Measurements from ENCODE around the gene SLITRK6.

SLITRK6 gene

DNA sequence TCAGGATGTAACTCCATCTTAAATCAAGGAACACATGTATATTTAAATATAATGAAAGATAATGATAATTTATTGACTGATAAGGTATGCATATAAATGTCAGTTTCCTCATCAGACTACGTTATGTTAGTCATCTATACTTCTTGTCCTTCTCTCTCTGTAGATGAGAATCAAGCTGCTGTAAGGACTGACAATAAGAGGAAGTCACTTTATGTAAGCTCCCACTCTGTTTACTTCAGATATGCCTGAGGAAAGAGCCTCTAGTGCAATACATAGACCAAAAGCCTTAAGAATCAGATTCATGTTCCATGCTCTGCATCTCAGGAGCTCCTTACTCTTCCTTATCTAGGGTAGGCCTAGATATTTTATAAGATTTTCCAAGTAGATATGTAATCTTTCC is 9.6 kb upstream of the SLITRK6 start:
- no peak for TF ChIP-seq ZBTB7A (IDR thresholded peaks at IDR 0.05; ENCODE audit: low read depth)
- no peak for TF ChIP-seq FOXM1 (IDR thresholded peaks at IDR 0.05; ENCODE audit: borderline replicate concordance, low read depth)
- TF ChIP-seq TAF1 (IDR thresholded peaks at IDR 0.05; ENCODE audit: low read depth): no peak
- TF ChIP-seq, protein P1, sequence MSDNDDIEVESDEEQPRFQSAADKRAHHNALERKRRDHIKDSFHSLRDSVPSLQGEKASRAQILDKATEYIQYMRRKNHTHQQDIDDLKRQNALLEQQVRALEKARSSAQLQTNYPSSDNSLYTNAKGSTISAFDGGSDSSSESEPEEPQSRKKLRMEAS (IDR thresholded peaks at IDR 0.05): no peak
- no peak for TF ChIP-seq RAD21 (IDR thresholded peaks at IDR 0.05; ENCODE audit: low read depth)
- TF ChIP-seq YY1 (IDR thresholded peaks at IDR 0.05; ENCODE audit: low read depth): no peak
- no peak for TF ChIP-seq EP300 (IDR thresholded peaks at IDR 0.05; ENCODE audit: borderline replicate concordance)

DNA sequence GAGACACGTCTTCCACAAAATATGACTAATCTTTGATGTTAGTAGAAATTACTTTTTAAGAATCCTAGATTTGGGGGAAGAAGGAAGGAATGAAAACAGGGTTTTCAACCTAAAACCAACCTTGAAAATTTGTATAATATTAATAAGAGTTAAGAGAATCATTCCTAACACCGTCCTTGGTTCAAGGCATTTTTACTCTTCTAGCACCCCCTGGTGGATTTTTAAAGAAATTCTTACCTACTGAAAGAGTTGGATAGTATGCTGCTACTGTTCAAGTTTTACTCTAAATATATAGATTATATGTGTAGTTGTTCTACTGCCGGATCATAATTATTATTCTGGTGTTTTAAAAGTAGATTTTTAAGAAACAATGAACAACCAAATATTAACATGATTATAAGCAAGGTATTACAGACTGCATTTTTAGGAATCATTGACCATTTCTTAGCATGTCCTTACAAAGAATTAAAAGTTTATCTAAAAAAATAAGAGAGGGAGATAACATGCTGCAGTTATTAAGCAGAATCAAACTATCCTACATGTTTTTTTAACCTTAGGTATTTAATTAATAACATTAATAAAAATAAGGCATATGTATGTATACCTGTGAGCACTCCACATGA is 7.4 kb upstream of the SLITRK6 start:
- peak; percentile 80 for TF ChIP-seq RAD21 (IDR thresholded peaks at IDR 0.05; ENCODE audit: low read depth)
- no peak for TF ChIP-seq YY1 (IDR thresholded peaks at IDR 0.05; ENCODE audit: low read depth)

DNA sequence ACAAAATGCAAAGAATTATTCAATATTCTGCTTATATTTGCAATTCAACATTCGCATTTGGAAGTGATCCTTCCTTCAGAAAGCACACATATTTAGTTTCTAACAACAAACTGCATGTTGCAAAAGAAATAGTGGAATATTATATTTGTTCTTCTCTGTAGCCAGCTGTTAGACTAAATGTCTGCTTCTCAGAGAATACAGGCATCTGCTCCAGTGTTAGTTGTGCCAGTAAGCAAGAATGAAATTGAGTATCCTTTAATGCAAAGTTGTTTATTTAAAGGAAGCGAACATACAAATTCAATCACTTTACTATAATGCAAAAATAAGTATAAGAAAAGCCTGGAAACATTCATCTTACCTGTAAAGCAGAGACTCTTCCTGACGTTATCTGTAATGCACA is 663 bp downstream of the SLITRK6 start:
- TF ChIP-seq, protein P2, sequence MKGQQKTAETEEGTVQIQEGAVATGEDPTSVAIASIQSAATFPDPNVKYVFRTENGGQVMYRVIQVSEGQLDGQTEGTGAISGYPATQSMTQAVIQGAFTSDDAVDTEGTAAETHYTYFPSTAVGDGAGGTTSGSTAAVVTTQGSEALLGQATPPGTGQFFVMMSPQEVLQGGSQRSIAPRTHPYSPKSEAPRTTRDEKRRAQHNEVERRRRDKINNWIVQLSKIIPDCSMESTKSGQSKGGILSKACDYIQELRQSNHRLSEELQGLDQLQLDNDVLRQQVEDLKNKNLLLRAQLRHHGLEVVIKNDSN (IDR thresholded peaks at IDR 0.05): no peak
- TF ChIP-seq TCF12 (IDR thresholded peaks at IDR 0.05; ENCODE audit: low read depth) (no peak), EP300 (IDR thresholded peaks at IDR 0.05; ENCODE audit: borderline replicate concordance) (no peak)

DNA sequence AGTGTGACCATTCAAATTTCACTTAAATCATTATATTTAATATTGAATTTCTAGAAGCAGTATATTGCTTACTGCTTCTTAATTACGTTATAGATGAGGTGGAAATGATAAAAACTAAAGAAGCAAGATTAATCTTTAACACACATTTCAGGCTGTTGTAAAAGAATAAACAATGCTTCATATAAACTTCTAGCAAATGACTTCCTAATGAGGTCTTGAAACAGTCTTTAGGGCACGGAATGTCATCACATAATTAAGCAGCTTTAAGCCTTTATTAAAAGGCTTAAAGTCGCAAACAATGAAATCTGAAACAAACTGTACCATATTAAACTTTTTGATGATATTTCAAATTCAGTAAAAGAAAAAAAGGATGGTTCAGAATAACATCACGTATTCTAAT is 1.9 kb downstream of the SLITRK6 start:
- TF ChIP-seq CEBPB (IDR thresholded peaks at IDR 0.05) (no peak), RAD21 (IDR thresholded peaks at IDR 0.05; ENCODE audit: low read depth) (no peak), TEAD4 (IDR thresholded peaks at IDR 0.05) (no peak), EGR1 (IDR thresholded peaks at IDR 0.05) (no peak), YY1 (IDR thresholded peaks at IDR 0.05; ENCODE audit: low read depth) (no peak), CREB1 (IDR thresholded peaks at IDR 0.05; ENCODE audit: low read depth) (no peak), FOXM1 (IDR thresholded peaks at IDR 0.05; ENCODE audit: borderline replicate concordance, low read depth) (no peak), ZBTB7A (IDR thresholded peaks at IDR 0.05; ENCODE audit: low read depth) (no peak), EP300 (IDR thresholded peaks at IDR 0.05; ENCODE audit: borderline replicate concordance) (no peak), TCF12 (IDR thresholded peaks at IDR 0.05; ENCODE audit: low read depth) (no peak), NFIC (IDR thresholded peaks at IDR 0.05) (no peak), TAF1 (IDR thresholded peaks at IDR 0.05; ENCODE audit: low read depth) (no peak)
- TF ChIP-seq, protein P1 (IDR thresholded peaks at IDR 0.05): no peak
- TF ChIP-seq, protein P3, sequence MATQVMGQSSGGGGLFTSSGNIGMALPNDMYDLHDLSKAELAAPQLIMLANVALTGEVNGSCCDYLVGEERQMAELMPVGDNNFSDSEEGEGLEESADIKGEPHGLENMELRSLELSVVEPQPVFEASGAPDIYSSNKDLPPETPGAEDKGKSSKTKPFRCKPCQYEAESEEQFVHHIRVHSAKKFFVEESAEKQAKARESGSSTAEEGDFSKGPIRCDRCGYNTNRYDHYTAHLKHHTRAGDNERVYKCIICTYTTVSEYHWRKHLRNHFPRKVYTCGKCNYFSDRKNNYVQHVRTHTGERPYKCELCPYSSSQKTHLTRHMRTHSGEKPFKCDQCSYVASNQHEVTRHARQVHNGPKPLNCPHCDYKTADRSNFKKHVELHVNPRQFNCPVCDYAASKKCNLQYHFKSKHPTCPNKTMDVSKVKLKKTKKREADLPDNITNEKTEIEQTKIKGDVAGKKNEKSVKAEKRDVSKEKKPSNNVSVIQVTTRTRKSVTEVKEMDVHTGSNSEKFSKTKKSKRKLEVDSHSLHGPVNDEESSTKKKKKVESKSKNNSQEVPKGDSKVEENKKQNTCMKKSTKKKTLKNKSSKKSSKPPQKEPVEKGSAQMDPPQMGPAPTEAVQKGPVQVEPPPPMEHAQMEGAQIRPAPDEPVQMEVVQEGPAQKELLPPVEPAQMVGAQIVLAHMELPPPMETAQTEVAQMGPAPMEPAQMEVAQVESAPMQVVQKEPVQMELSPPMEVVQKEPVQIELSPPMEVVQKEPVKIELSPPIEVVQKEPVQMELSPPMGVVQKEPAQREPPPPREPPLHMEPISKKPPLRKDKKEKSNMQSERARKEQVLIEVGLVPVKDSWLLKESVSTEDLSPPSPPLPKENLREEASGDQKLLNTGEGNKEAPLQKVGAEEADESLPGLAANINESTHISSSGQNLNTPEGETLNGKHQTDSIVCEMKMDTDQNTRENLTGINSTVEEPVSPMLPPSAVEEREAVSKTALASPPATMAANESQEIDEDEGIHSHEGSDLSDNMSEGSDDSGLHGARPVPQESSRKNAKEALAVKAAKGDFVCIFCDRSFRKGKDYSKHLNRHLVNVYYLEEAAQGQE (IDR thresholded peaks at IDR 0.05; ENCODE audit: low read depth): no peak
- TF ChIP-seq, protein P2 (IDR thresholded peaks at IDR 0.05): no peak

DNA sequence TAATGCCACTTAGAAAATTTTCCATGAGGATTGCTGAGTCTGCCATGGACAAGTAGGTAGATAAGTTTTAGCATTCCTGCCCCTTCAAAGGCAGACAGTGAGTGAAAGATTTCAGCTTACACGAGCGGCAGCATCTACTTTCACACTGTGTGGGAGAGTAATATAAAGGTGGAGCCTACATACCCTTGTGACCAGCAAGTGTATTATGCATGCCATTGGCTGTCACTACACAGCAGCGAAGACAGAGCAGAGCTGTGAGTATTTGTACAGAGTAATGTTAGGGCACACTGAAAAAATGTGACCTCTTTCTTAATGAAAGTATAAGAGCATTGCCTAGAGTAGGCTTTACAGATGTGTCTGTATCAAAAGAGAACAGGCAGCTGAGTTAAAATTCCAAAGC is 14.0 kb downstream of the SLITRK6 start:
- TF ChIP-seq NFIC (IDR thresholded peaks at IDR 0.05) (no peak), EGR1 (IDR thresholded peaks at IDR 0.05) (no peak)

DNA sequence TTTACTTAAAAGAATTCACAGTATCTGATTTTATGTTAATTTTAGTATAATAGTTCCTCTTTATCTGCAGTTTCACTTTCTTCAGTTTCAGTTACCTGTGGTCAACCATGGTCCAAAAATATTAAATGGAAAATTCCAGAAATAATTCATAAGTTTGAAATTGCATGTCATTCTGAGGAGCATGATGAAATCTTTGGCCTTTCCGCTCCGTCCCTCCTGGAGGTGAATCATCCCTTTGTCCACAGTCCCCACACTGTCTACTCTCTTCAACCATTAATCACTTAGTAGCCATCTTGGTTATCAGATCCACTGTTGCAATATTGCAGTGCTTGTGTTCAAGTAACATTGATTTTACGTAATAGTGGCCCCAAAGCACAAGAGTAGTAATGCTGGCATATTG is 26.9 kb downstream of the SLITRK6 start:
- no peak for TF ChIP-seq ZBTB7A (IDR thresholded peaks at IDR 0.05; ENCODE audit: low read depth)
- no peak for TF ChIP-seq TAF1 (IDR thresholded peaks at IDR 0.05; ENCODE audit: low read depth)
- TF ChIP-seq EGR1 (IDR thresholded peaks at IDR 0.05): no peak
- TF ChIP-seq RAD21 (IDR thresholded peaks at IDR 0.05; ENCODE audit: low read depth): no peak
- TF ChIP-seq, protein P2 (IDR thresholded peaks at IDR 0.05): no peak

DNA sequence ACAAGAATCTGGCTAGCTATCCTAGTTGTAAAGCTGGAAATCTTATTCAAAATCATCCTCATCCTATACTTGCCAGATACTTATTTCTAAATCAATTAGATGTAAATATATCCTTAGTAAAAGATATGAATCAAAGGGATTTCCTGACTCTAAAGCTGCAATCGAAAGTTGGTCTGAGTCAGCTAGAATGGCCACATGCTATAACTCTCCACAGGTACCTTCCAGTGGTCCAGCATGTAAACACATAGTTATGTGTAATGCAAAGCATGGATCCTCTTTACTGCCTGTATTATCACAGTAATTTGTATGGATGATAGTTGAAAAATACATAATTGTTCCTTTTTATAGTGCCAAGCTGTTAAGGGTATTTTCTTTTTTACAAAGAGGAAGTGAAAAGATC is 27.4 kb downstream of the SLITRK6 start:
- TF ChIP-seq, protein P1 (IDR thresholded peaks at IDR 0.05): no peak
- no peak for TF ChIP-seq TAF1 (IDR thresholded peaks at IDR 0.05; ENCODE audit: low read depth)
- TF ChIP-seq FOXM1 (IDR thresholded peaks at IDR 0.05; ENCODE audit: borderline replicate concordance, low read depth): no peak
- TF ChIP-seq EP300 (IDR thresholded peaks at IDR 0.05; ENCODE audit: borderline replicate concordance): no peak
- no peak for TF ChIP-seq NFIC (IDR thresholded peaks at IDR 0.05)
- TF ChIP-seq, protein P2 (IDR thresholded peaks at IDR 0.05): no peak
- no peak for TF ChIP-seq EGR1 (IDR thresholded peaks at IDR 0.05)
- no peak for TF ChIP-seq TCF12 (IDR thresholded peaks at IDR 0.05; ENCODE audit: low read depth)
- no peak for TF ChIP-seq TEAD4 (IDR thresholded peaks at IDR 0.05)
- no peak for TF ChIP-seq ZBTB7A (IDR thresholded peaks at IDR 0.05; ENCODE audit: low read depth)
- TF ChIP-seq, protein P3 (IDR thresholded peaks at IDR 0.05; ENCODE audit: low read depth): no peak
- no peak for TF ChIP-seq RAD21 (IDR thresholded peaks at IDR 0.05; ENCODE audit: low read depth)
- no peak for TF ChIP-seq CEBPB (IDR thresholded peaks at IDR 0.05)
- no peak for TF ChIP-seq YY1 (IDR thresholded peaks at IDR 0.05; ENCODE audit: low read depth)
- TF ChIP-seq CREB1 (IDR thresholded peaks at IDR 0.05; ENCODE audit: low read depth): no peak

Measured in Ishikawa (cell line).